ENCODE data around the gene AKAP4.

AKAP4 gene

GRCh38 chrX:50200907-50201306 lies at the start of gene AKAP4:
AKAP4 (minus strand) TSS chrX:50201007; CDS start chrX:50200889, 118 bp downstream.
- Histone ChIP-seq H3K27ac (ENCODE audit: low read length) (no peak within 1 kb of the TSS), H3K4me2 (ENCODE audit: insufficient read depth, low read length) (no peak within 1 kb of the TSS), H3K36me3 (ENCODE audit: insufficient read depth, low read length) (no peaks in the 10 kb centered on the region), H3K4me3 (ENCODE audit: low read depth in 1 of 2, low read length in 2 of 2) (no peak within 1 kb of the TSS), H3K4me1 (ENCODE audit: insufficient read depth, low read length) (no peaks in the 10 kb centered on the region), H3K79me2 (ENCODE audit: insufficient read depth, low read length) (no peaks in the 10 kb centered on the region), H3K9me3 (ENCODE audit: insufficient read depth, low read length, severe bottlenecking) (no peaks in the 10 kb centered on the region), H2AFZ (ENCODE audit: low read depth, low read length) (no peak within 1 kb of the TSS), H3K9ac (ENCODE audit: low read depth, low read length) (no peak within 1 kb of the TSS), H3K27me3 (ENCODE audit: insufficient read depth, low read length, poor library complexity) (no peaks in the 10 kb centered on the region), H4K20me1 (ENCODE audit: insufficient read depth, low read length) (no peaks in the 10 kb centered on the region)
- no peak for TF ChIP-seq CTCF (IDR thresholded peaks at IDR 0.05; ENCODE audit: borderline replicate concordance, extremely low read depth, low read length, poor library complexity, severe bottlenecking)
- no peak for TF ChIP-seq EZH2 (IDR thresholded peaks at IDR 0.05; ENCODE audit: borderline replicate concordance, low read depth, low read length, severe bottlenecking)
- no peak for ATAC-seq (ENCODE audit: insufficient read depth, low read depth)
- no peak for DNase-seq

- H3K9me3 ChIP-seq (ENCODE audit: insufficient read depth, low read length, severe bottlenecking): no peaks in the 10 kb centered on the region
- no peak overlapping the region for H2AFZ ChIP-seq (ENCODE audit: low read depth, low read length)
- H3K4me2 ChIP-seq (ENCODE audit: insufficient read depth, low read length): no peak overlapping the region
- TF ChIP-seq CTCF (IDR thresholded peaks at IDR 0.05; ENCODE audit: borderline replicate concordance, extremely low read depth, low read length, poor library complexity, severe bottlenecking) (peak; percentile 20), EZH2 (IDR thresholded peaks at IDR 0.05; ENCODE audit: borderline replicate concordance, low read depth, low read length, severe bottlenecking) (no peak)
- H3K79me2 ChIP-seq (ENCODE audit: insufficient read depth, low read length): no peaks in the 10 kb centered on the region
- no peaks in the 10 kb centered on the region for H4K20me1 ChIP-seq (ENCODE audit: insufficient read depth, low read length)
- DNase-seq (peak; percentile 4), ATAC-seq (ENCODE audit: insufficient read depth, low read depth) (no peak)
- no peaks in the 10 kb centered on the region for H3K27me3 ChIP-seq (ENCODE audit: insufficient read depth, low read length, poor library complexity)
- H3K4me3 ChIP-seq (ENCODE audit: low read depth in 1 of 2, low read length in 2 of 2): no peak overlapping the region
- no peak overlapping the region for H3K9ac ChIP-seq (ENCODE audit: low read depth, low read length)
- no peaks in the 10 kb centered on the region for H3K36me3 ChIP-seq (ENCODE audit: insufficient read depth, low read length)
- no peak overlapping the region for H3K27ac ChIP-seq (ENCODE audit: low read length)
- no peaks in the 10 kb centered on the region for H3K4me1 ChIP-seq (ENCODE audit: insufficient read depth, low read length)
Observed at GRCh38 chrX:50211510-50211909, 10.7 kb upstream of the AKAP4 start.

GRCh38 chrX:50206753-50207152 lies 5.9 kb upstream of the AKAP4 start:
- Histone ChIP-seq H4K20me1 (ENCODE audit: insufficient read depth, low read length) (no peaks in the 10 kb centered on the region), H3K4me2 (ENCODE audit: insufficient read depth, low read length) (no peak overlapping the region), H3K4me1 (ENCODE audit: insufficient read depth, low read length) (no peaks in the 10 kb centered on the region), H3K9me3 (ENCODE audit: insufficient read depth, low read length, severe bottlenecking) (no peaks in the 10 kb centered on the region), H2AFZ (ENCODE audit: low read depth, low read length) (no peak overlapping the region), H3K27ac (ENCODE audit: low read length) (no peak overlapping the region), H3K9ac (ENCODE audit: low read depth, low read length) (no peak overlapping the region), H3K4me3 (ENCODE audit: low read depth in 1 of 2, low read length in 2 of 2) (no peak overlapping the region), H3K27me3 (ENCODE audit: insufficient read depth, low read length, poor library complexity) (no peaks in the 10 kb centered on the region), H3K79me2 (ENCODE audit: insufficient read depth, low read length) (no peaks in the 10 kb centered on the region), H3K36me3 (ENCODE audit: insufficient read depth, low read length) (no peaks in the 10 kb centered on the region)
- ATAC-seq (ENCODE audit: insufficient read depth, low read depth): no peak
- TF ChIP-seq EZH2 (IDR thresholded peaks at IDR 0.05; ENCODE audit: borderline replicate concordance, low read depth, low read length, severe bottlenecking) (no peak), CTCF (IDR thresholded peaks at IDR 0.05; ENCODE audit: borderline replicate concordance, extremely low read depth, low read length, poor library complexity, severe bottlenecking) (no peak)
- DNase-seq: no peak

Measured in DND-41 (cell line).